Measurements from ENCODE around the gene CD320. TPM values are rescaled to one million over a fixed set of nuclear protein-coding genes. Genes with fewer than 3 reads are reported as not detected.

Gene CD320
- polyA plus RNA-seq, 2 of the 4 experiments (the other 2 are of a cell fraction) = 28.8 to 54.1 TPM

- no peak; a peak in 1 of 6 replicates for ATAC-seq
These were observed 46.8 kb downstream of the CD320 start for GRCh38 chr19:8261347-8261746.

GRCh38 chr19:8259922-8260247, 48.3 kb downstream of the CD320 start:
- POLR2A ChIA-PET = no interaction called here
- no peak for TF ChIP-seq EHF (CRISPR knock-in tag; IDR thresholded peaks at IDR 0.05)
- TF ChIP-seq KDM1A (IDR thresholded peaks at IDR 0.05; ENCODE audit: low read depth) = no peak
- TF ChIP-seq CHD4 (IDR thresholded peaks at IDR 0.05; ENCODE audit: borderline replicate concordance) = no peak
- no peak for TF ChIP-seq HOXA7 (CRISPR knock-in tag; IDR thresholded peaks at IDR 0.05)
- Histone ChIP-seq H3K9me3 (no peaks in the 10 kb centered on the region), H3K4me1 (no peaks in the 10 kb centered on the region), H3K4me2 (no peak overlapping the region), H3K4me3 (no peak overlapping the region), H3K27ac (no peak overlapping the region)
- FAIRE-seq (no peak), DNase-seq (ENCODE audit: low read depth in 1 of 2, low spot score in 1 of 2) (no peak), ATAC-seq (no peak)
- 87% methylated on average over 3 of the region's 3 CpGs for WGBS (ENCODE audit: missing lambda C conversion rate)
- CTCF ChIA-PET = interaction anchor here (1.0 to 1.7 kb wide), 2 partner anchors 9 to 101 kb away, joined by 3 to 4 read pairs; no protein-coding TSS in a partner anchor

More at GRCh38 chr19:8261347-8261746, 46.8 kb downstream of the CD320 start:
- WGBS (ENCODE audit: missing lambda C conversion rate) = 92% methylated on average over 6 of the region's 9 CpGs
- ChIA-PET POLR2A (no interaction called here), CTCF (interaction anchor here (0.9 to 2.5 kb wide), 3 partner anchors 8 to 291 kb away, joined by 3 to 7 read pairs (median 4); no protein-coding TSS in a partner anchor)
- no peak overlapping the region for H3K27ac ChIP-seq
- no peak for TF ChIP-seq ELK1 (IDR thresholded peaks at IDR 0.05; ENCODE audit: low read depth, low read length)
- no peak for TF ChIP-seq RARB (CRISPR knock-in tag; IDR thresholded peaks at IDR 0.05)
- no peak for TF ChIP-seq JUN (IDR thresholded peaks at IDR 0.05)
- no peak for TF ChIP-seq NFE2L2 (conservative IDR thresholded peaks at IDR 0.05; ENCODE audit: low read length)
- TF ChIP-seq GATA3 (IDR thresholded peaks at IDR 0.05; ENCODE audit: borderline replicate concordance) = no peak
- TF ChIP-seq HMGXB4 (CRISPR knock-in tag; IDR thresholded peaks at IDR 0.05; ENCODE audit: borderline replicate concordance) = no peak
- TF ChIP-seq RNF2 (IDR thresholded peaks at IDR 0.05; ENCODE audit: borderline replicate concordance, low read depth) = no peak
- no peak for TF ChIP-seq ZNF302 (CRISPR knock-in tag; IDR thresholded peaks at IDR 0.05)
- no peak for TF ChIP-seq ESRRA (IDR thresholded peaks at IDR 0.05; ENCODE audit: borderline replicate concordance, low read length)
- H3K9me3 ChIP-seq = no peaks in the 10 kb centered on the region
- no peak overlapping the region for H3K4me2 ChIP-seq
- no peaks in the 10 kb centered on the region for H3K4me1 ChIP-seq
- no peak overlapping the region for H3K4me3 ChIP-seq
- no peak for DNase-seq (ENCODE audit: low read depth in 1 of 2, low spot score in 1 of 2)
- FAIRE-seq = no peak

- Histone ChIP-seq H3K9me3 (no peaks in the 10 kb centered on the region), H3K4me1 (no peaks in the 10 kb centered on the region), H3K4me2 (no peak overlapping the region), H3K4me3 (no peak overlapping the region), H3K27ac (no peak overlapping the region)
- no peak for FAIRE-seq
- TF ChIP-seq RCOR1 (IDR thresholded peaks at IDR 0.05; ENCODE audit: low read depth, low read length) (no peak), HMGXB4 (CRISPR knock-in tag; IDR thresholded peaks at IDR 0.05; ENCODE audit: borderline replicate concordance) (no peak), EHF (CRISPR knock-in tag; IDR thresholded peaks at IDR 0.05) (no peak), KDM5A (IDR thresholded peaks at IDR 0.05) (no peak), JUNB (IDR thresholded peaks at IDR 0.05) (no peak), CBX8 (IDR thresholded peaks at IDR 0.05) (no peak), RAD21 (conservative IDR thresholded peaks at IDR 0.05 in 1 of 2, IDR thresholded peaks at IDR 0.05 in 1 of 2) (no peak)
- no peak for DNase-seq (ENCODE audit: low read depth in 1 of 2, low spot score in 1 of 2)
- POLR2A ChIA-PET = no interaction called here
- CTCF ChIA-PET = interaction anchor here (0.6 to 1.7 kb wide), 3 partner anchors 9 to 101 kb away, joined by 3 to 4 read pairs (median 3); no protein-coding TSS in a partner anchor
- ATAC-seq = no peak
- WGBS (ENCODE audit: missing lambda C conversion rate) = 80% methylated on average over 11 of the region's 11 CpGs
These were observed 48.8 kb downstream of the CD320 start for GRCh38 chr19:8259142-8259921.

All from A549 (cell line).